ENCODE data around the gene EPHB3. TPM values are rescaled to one million over a fixed set of nuclear protein-coding genes. Genes with fewer than 3 reads are reported as not detected.

EPHB3 gene
- total RNA-seq, 2 experiments from 2014 or later, result 0.25 TPM; not detected in 1

Other genes with a start within 250 kb of the EPHB3 start
- 100 to 1,000 TPM; 253 to 258 TPM for gene EIF4G1, start 247.2 kb upstream of the EPHB3 start, total RNA-seq
- 1 to 10 TPM; 5.5 to 6.1 TPM for gene FAM131A, start 224.2 kb upstream of the EPHB3 start, total RNA-seq
- 1 to 10 TPM; 5.7 to 6.8 TPM for gene CLCN2, start 200.2 kb upstream of the EPHB3 start, total RNA-seq
- 10 to 100 TPM; 86.5 to 88.2 TPM for gene POLR2H, start 200.1 kb upstream of the EPHB3 start, total RNA-seq
- not detected for gene THPO, start 183.6 kb upstream of the EPHB3 start, total RNA-seq
- not detected for gene CHRD, start 181.7 kb upstream of the EPHB3 start, total RNA-seq
- gene MAGEF1, start 150.3 kb downstream of the EPHB3 start, total RNA-seq, result 1 to 10 TPM; 4.9 to 6.0 TPM

Data from activated naive CD8-positive, alpha-beta T cell treated with anti-CD3 and anti-CD28 coated beads, Interleukin-2, amount 10 ng/mL, durations not matched to agents 7 days and 5 days (primary cell).